HG02571 (cell line): Measurements from ENCODE around the gene MYLK4.

ENCODE experiments used
- ATAC-seq: cut with Tn5 transposase; IDR thresholded peaks from one replicate; pipeline ENCODE4 v1.9.1; 2021; ENCODE audit warnings: mild to moderate bottlenecking, moderate library complexity; ENCODE audit not compliant: unreplicated experiment

Gene MYLK4

DNA sequence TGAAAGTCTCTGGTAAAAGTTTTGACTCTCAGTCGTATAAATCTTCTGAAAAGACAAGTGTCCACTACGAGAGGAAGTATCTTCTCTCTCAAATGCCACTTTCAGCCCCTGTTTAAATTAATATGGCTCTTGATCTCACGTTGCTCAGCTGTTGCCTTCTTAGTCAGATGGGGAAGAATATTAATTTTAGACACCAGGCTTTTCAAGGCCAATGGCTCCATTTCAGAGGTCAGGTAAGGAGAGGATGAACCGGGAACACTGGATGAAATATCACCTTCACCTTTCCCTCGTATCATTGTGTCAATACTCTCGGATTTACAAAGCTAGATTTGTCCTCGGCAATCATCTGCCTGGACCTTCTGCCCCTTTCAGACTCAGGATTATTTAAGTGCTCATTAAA is at the start of gene MYLK4:
MYLK4 (minus strand) TSS at position 91 of the 400 bp plus-strand sequence. CDS start 1,628 bp downstream, outside the sequence.
- no peak for ATAC-seq

DNA sequence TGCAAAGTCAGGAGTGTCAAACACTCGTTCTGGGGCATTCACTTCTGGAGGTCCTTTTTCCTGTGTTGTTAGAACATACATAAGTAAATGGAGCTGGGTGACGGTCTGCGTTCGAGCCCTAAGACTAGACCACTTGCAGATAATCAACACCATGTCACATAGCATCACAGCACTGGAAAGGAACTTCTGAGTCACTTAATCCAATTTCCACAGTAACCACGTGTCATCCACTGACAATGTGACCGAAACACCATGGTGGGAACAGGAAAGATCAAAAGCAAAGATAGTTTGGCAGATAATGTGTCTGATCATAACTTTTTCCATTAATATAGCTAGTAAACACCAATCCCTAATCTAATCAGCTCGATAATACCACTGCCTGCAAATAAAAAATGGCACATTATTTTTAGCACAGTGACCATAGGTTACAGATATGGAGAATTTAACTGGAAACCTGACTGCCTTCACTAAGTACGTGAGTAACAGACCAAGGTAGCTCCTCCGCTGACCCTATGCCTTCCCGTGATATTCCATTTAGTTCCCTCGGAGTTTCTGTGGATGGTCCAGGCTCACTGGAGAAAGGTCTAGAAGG is 49.3 kb upstream of the MYLK4 start:
- no peak for ATAC-seq

DNA sequence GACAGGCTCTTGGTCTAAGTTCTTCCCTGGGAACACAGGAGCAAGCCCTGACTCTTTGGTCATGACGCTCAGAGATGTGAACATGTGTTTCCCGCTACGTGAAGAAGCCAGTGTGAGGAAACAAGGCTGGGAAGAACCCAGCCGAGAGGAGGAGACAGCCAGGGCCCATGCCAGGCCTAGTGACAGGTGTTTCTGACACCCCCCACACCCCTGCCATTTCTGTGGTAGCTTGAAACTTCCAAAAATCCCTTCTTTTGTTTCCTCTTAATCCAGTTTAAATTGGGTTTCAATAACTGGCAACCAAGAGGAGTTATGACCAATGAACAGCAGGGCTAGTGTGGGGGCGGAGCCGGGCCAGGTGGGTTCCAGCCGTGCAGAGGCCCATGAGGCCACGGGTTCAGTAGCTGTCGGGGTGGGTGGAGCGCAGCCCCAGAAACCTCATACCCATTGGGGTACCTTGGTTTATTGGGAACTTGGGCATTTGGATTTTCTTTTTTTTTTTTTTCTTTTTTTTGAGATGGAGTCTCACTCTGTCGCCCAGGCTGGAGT is 47.9 kb upstream of the MYLK4 start:
- ATAC-seq, result no peak

DNA sequence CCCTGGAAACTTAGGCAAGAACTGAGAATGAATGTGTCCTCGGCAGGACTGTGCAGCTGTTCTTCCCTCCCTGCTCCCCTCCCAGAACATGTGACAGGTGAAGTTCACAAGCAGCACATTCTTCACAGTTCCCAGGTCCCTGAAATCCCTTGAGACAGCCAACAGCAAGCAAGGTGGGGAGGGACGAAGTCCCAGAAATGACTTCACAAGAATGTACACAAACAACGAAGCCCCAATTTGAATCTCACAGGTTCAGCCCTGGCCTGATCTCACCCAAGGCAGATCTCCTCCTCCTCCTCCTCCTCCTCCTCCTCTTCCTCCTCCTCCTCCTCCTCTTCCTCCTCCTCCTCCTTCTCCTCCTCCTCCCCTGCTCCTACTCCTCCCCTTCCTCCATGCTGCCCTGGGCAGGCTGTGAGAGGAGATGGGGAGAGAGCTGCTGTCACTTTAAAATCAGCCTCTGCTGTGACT is 46.9 kb upstream of the MYLK4 start:
- ATAC-seq, result no peak

DNA sequence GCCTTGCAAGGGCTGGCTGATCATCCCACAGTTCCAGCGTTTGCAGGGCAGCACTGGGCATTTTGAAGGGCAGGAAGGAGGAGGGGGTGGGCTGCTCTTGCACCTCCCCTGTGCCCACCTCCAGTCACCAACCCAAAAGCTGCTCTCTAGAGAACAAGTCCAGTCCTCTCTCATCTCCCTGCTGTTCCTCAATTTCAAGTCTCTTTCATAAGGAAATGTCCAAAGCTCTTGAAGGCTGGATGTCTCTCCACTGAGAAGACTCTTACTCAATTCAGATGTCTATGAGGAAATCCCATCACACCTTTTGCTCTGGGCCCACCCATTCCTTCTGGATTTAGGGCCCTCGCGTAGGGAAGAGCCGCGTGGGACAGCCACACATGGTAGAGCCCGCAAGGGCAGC is 46.1 kb upstream of the MYLK4 start:
- ATAC-seq, result no peak

DNA sequence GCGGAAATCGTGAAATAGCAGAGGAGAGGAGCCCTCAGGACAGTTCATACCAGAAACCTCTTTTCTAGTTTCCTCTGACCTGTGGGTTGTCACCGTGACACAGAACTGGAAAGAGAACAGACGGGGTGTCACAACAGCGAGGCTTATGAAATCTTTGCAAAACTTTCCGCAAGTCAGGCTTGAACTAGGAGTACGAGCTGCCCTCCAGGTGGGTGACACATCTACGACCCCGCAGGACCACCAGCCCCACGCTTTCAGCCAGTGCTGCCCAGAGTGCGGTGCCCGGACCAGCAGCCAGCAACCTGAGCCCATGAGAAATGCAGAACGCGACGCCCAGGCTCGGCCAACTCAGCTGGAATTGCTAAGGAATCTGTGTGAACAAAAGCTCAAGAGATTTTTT is 45.2 kb upstream of the MYLK4 start:
- ATAC-seq, result no peak

DNA sequence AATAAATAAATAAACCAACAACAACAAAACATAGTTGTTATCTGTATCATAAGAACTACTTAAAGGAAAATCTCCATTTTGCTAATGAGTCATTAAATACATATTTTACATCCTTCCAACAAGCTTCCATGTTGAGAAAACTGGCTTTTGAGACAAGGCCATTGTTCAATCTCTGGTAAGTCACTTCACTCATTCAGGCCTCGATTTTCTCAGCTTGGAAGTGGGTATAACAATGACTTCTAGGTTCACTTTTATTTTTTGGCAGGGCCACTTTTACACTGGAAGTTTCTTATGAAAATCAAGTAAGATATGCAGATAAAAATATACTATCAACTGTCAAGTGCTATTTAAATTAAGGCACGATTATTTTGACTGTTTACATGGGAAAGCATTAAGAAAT is 44.4 kb upstream of the MYLK4 start:
- no peak for ATAC-seq

DNA sequence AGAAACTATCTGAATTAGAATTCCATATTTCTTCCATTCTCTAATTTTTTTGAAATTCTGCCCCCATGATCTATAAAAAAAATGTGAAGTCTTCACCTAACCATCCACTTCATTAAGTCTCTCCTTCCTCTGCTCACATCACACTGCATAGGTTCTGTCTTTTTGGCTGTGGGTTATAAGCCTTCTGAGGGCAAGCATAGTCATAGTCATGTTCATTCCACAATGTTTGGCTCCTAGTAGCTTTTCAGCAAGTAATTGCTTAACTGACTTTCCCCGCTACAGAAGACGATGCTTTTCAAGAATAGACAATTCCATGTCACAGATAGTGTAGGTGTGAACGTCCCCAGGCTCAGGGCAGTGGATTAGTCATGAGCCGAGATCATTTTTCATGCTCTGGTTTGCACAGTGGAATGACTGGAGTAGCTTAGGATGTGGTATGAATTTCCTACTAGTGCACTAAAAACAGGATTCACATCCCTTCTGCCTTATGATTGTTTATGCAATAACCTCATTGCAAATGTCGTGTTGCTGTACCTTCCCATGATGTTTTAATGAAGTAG is 43.5 kb upstream of the MYLK4 start:
- ATAC-seq, result no peak

DNA sequence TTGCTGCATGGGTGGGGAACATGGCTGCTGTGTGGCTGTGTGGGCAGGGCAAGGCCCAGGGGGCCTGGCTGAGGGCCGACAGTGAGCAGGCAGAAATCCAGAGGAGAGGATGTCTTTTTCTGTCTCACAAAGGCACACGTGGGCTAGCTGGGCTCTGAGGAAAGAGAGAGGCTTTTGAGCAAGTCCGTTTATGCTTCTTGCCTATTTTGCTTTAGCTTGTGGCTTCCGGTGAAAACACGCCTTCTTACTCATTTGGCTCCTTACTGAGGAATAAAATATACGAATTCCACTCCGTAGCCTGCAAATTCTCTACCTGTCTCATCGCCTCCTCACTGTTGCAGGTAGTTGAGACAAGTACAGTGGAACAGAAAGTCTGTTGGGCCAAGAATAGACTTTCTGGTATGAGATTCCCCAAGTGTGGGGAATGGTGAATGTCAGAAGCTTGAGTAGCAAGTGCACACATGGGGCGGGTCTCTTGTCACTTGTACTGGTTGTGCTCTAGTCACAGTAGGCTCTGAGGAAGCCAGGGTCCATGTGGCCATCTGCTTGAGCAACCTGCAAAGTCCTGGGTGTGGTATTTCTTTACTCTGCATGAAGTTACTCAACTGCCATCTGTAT is 42.9 kb upstream of the MYLK4 start:
- no peak for ATAC-seq

DNA sequence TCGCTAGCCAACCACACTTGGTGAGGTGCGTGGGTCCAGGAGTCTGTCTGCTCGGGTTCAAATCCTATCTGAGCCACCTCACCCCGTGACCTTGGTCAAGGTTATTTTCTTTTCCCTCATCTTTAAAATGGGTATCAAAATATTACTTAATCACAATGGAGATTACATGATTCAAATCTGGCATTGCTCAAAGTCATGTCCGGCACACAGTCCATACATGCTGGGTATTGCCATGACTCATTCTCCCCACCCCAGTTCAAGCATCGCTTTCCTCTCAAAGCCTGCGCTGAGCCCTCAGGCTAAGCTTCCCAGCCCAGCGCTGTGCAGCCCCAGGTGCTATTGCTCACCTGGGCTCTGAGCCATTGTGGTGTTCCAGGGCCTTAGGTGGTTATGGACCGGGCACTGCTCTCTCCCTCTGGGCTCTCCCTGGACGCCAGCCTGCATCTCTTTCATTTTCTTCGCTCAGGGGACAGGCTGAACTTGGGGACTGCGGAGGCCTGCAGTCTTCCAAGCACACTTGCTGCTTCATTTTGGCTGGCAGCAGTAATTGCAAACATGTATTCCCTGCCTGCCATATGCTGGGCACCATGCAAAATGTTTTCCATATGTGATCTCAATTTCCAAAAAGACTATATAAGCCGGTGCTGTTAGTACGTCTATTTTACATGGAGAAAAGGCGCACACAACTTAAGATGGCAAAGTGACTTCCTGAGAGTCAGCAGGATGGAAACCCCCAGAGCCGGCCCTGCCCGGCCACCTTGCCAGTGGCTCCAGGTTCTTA is 41.8 kb upstream of the MYLK4 start:
- no peak for ATAC-seq

DNA sequence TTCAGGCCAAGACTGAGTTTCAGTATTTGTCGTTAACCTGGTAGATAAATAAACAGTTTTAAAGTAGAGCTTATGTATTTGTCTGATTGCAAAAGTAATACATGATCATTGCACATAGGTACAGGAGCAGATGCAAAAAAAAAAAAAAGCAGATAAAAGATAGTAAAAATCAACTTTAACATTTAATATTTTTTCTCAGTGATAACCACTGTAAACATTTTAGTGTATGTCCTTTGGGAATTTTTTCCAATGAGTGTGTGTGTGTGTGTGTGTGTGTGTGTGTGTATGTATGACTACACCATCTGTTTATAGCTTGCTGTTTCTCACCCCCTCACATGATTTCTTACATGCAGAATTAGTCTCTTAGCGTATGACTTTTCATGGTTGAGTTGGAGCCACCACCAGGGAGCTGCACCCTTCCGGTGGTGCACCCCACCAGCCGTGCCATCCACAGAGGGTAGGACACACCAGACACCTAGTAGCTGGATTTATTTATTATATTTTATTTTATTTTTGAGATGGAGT is 40.8 kb upstream of the MYLK4 start:
- no peak for ATAC-seq

DNA sequence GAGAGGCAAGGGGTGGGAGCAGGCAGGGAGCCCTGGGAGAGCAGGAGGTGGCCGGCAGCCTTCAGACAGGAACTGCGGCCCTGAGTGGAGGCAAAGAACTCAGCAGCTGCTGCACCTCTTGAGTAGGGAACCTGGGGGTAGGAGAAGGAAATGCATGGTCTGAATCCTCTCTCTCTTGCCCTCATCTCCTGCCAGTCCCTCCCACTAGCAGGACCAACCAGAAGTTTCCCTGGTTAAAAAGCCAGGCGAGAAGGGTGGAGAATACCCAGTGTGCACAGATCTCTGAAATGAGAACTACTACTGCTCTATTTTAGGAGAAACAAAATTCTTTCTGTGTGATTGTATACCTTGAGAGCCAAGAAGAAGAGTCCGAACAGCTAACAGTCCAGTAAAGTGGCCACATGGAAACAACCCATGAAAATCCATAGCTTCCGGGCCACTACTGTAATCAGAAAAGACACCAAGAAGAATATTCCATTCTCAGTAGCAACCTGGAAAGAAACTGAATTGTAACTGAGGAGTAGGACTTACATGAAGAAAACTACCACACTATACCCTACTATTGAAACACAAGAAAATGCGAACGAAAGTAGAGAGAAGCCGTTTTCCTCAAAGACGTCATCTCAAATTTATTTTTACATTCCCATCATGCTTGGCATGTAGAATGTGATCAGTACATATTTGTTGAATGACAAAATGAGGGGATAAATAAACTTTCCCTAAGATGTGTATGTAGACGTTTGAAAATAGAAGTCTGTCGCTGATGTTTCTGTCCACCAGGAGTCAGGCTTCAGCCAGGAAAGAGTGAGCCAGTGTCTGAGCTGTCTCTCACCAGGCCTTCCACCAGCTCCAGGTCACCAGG is 40.1 kb upstream of the MYLK4 start:
- no peak for ATAC-seq

DNA sequence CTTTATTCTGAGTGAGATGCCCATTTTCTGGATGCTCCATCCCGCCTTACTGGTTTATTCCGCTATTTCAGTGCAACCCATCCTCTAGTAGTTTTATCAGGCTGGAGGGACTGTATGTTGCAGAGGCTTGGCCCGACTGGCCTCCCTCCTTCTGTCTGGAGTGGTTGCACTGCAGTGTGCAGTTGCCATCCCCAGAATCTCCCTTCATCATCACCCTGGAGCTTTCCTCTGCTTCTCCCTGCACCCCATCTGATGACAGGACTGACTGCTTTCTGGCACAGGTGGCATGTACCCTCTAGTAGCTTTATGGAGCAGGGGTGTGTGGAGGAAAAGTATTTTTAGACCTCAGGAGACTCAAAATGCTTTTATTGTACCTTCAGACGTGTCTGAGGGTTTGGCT is 35.5 kb upstream of the MYLK4 start:
- ATAC-seq, result no peak

DNA sequence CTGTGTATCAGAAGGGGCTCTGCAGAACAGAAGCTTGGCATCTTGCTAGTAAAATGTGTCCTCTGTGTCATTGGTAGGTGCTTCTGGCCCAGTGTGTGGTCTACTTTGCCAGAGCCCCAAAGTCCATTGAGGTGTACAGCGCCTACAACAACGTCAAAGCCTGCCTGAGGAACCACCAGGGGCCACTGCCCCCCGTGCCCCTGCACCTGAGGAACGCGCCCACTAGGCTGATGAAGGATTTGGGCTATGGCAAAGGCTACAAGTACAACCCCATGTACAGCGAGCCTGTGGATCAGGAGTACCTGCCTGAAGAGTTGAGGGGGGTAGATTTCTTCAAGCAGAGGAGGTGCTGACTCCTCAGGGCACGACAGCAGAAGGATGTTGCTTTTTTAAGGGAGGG is 34.2 kb upstream of the MYLK4 start:
- no peak for ATAC-seq

DNA sequence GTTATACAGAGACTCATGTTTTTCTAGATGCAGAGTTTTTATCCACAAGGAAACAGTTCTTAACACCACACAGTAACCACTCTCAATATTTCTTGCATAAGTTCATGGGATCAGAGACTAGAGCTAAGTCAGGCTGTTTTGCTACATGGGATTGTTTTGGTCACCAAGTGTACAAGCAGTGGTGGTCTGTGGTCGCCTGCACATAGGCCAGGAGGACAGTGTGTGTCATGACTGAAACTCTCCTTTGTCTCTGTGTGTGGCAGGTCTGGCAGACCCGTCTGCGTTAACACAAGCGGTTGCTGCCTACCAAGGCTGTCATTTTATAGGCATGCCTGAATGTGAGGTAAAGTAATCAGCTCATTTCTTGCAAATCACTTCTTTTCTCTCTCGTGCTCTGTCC is 33.3 kb upstream of the MYLK4 start:
- ATAC-seq, result no peak

DNA sequence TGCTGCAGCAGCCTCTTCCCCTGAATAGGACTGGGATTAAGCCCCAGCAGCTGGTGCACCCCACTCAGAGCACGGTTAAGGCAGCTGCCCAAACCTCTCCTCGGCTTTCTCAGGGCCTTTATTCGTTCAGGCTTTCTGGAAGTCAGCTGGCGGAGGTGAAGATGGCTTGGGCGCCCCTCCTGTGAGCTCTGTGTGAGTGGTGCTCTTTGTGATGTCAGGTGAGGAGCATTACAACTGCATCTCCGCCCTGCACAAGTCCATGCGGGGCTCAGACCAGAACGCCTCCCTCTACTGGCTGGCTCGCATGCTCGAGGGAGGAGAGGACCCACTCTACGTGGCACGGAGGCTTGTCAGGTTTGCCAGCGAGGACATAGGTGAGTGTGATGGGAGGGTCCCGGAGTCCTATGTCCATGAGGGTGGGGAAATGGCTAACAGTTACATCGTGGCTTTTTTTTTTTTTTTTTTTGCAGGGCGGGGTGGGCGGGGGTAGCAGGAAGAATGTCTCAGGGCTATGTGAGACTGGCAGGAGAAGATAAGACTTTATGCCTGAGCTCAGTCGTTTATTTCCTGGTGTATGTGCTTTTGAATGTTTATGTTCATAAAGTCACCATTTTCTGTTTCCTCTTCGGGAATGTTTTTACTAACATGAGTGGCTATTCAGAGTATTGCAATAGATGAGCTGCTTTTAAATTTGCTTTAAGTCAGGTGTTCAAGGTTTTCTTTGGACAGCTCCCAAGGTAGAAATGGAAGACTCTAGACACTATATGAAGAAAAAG is 32.7 kb upstream of the MYLK4 start:
- no peak for ATAC-seq

DNA sequence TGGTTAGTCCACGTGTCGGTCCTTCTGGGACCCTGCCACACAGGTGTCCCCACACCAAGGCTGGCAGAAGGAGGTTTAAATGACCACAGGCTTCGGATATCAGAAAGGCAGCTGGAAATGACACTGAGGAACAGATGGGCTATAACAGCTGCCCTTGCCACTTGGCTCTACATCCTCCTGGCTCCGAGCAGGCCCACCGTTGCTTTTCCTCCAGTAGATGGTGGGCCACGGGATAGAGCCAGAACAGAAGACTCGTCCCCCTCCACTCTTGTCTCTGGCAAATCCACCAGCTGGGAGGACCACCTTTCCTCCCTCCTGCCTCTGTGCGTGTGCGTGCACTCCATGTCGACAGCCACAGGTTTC is 32.1 kb upstream of the MYLK4 start:
- ATAC-seq, result no peak

DNA sequence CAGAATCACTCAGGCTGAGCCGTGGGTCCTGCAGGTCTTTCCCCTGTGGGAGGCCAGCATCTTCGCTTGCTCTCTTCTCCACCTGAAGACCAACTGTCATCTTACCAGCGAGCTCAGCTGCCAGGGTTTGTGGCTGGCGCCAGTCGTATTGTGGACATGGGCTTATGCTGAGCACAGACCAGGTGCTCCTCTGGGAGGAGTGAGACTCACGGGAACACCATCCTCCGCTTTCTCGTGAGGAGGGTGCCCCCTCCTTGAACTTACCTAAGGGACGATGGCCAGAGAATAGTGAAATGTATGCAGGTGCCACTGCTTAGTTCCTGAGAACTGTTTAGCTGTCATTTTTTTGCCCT is 31.6 kb upstream of the MYLK4 start:
- no peak for ATAC-seq

DNA sequence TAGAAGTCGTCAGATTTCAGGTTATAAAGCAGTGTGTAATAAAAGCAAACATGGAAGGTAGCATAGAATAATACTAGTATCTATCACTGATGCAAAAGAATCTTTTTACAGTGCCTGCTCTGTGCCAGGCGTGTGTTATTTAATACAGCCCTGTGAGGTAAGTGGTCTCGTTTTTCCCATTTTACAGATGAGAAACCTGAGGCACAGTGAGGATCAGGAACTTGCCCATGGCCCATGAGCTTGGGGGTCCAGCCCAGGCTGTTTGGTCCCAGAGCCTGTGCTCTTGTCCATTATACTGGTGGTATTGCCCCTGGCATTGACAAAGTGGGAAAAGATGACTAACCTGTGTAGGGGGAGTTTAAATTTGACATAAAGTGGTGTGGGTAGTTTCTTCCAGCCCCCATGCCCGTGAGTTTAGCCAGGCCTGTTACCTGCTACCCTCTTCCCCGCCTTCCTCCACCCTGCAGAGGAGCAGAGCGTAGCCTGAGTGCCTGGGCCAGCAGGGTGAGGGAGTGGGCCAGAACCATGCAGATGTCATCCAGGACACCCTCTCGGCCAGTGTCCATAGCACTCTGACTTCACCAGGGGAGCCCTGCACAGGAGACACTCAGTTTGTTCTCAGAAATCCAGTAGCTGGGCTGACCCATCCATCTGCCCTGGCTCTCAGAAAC is 31.1 kb upstream of the MYLK4 start:
- ATAC-seq, result no peak
